Stimulated activated CD8-positive, alpha-beta memory T cell treated with anti-CD3 and anti-CD28 coated beads, Interleukin-4, amount 100 ng/mL, for 4 hours (primary cell): ENCODE measurements around the gene SLC35F3.
"Not testable (repeated sequence)": the region's sequence is repeated elsewhere in the genome, so short reads cannot be mapped to it uniquely, and the experiment has no call there.

Experiments used
- DNase-seq, 2 donors: peaks; one replicate each; pipeline ENCODE4 v3.0.0-alpha.2; 2020; ENCODE audit warnings: low read depth in 2 of 2, low spot score in 1 of 2

The SLC35F3 gene

DNA sequence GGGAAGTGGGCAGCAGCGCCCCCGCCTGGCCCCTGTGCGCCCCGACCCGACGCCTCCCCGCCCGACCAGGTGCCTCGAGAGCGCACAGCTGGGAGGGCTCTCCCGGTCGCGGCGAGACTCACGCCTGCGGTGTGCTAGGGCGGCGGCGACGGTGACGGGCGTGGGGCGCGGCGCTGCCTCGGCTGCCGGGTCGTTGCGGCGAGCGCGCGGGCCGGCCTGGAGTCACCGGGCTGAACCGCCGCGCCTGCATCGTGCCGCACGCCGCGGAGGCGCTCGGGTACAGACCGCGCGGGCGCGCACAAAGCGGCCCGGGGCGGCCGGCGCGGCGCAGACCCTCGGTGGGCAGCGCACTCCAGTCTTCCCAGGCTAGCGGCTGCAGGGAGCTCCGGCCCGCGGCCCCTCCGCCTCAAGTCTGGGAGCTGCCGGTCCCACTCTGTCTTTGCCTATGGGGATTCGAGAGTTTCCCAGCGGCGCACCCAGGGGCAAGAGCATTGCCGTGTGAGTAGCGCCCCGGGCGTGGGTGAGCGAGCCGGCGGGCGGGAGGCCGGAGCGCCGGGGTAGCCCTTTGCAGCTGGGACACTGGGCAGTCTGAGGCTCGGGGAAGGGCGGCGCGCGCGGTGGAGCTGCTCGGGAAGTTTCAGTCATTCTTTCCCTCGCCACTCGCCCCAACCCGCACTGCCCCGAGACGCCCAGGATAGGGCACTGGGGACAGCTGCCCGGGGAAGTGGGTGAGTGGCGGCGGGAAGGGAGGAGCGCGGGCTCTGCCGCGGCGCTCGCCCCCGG, at the start of gene SLC35F3:
TSS of gene SLC35F3 (plus strand) at position 44 of the 783 bp plus-strand sequence.
- no peak for DNase-seq

DNA sequence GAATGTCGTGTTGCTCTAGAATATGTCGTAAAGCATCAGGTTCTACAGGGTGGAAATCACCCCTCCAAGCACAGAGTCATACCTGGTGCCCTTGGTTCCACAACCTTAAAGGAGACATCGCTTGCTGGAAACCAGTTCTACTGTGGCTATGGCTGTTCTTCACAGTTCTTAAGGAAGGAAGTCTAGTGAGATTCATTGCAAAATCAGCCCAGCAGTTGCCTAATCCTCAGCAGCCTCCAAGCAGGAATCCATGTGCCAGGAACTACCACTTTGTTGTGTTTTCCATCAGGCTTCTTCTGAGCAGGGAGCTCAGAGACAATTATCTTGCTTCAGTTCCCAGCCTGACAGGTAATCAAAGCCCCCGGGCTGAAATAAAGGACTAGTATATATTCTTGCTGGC, 45.0 kb upstream of the SLC35F3 start:
- DNase-seq, result no peak

DNA sequence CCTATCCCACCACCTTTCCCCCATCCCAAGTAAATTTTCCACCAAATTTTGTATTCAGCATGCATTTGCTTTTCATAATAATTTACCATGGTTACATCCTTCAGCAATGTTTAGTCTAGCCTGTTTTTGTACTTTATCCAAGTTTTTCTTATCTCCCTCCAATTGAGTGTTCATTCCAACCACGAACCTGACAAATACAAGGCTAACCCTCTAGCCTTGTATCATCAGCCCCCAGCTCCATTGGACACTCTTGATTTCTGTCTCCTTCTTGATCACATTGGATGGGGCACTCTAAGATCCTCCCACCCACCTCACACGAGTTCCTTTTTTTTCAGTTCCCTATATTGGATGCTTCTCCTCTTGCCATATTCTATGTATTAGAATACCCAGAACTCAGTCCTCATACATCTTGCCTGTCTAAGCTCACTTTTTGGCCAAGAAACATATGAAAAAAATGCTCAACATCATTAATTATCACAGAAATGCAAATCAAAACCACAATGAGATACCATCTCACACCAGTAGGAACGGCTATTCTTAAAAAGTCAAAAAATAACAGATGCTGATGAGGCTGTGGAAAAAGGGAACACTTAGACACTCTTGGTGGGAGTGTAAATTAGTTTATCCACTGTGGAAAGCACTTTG, 40.5 kb upstream of the SLC35F3 start:
- no peak for DNase-seq

DNA sequence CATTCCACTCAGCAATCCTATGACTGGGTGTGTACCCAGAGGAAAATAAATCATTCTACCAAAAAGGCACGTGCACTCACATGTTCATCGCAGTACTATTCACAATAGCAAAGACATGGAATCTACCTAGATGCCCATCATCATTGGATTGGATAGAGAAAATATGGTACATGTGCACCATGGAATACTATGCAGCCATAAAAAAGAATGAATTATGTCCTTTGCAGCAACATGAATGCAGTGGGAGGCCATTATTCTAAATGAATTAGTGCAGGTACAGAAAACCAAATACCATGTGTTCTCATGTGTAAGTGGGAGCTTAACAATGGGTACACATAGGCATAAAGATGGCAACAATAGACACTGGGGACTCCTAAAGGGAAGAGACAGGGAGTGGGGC, 39.9 kb upstream of the SLC35F3 start:
- no peak for DNase-seq

DNA sequence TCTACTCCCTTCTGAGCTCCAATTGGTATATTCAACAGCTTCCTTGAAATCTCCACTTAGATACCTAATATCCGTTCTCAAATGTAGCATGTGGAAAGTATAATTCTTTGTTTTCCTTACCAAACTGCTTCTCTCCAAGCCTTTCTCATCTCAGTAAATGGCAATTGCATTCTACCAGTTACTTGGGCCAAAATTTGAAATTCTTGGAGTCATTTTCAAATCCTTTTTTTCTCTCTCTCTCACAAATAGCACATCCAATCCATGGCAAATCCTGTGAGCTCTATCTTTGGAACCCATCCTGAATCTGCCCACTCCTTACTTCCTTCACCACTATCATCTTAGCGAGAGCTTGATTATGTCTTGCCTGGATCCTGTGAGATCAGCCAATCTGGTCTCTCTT, 39.3 kb upstream of the SLC35F3 start:
- no peak for DNase-seq

DNA sequence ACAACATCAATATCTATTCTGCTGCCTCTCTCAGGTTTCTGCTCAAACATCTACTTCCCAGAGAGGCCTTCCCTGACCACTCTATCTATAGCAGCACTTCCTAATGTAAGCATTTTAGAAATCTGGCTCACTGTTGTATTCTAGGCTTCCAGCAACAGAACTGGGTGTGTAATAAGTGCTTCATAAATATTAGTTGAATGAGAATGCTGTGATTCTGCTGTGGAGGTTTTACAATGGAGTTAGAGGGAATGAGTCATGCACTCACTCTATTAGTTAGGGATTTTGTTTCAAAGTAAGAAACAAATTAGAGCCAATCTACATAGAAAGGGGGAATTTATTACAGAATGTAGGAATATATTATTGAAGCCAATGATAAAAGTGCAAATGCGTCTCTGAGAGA, 38.6 kb upstream of the SLC35F3 start:
- no peak for DNase-seq

DNA sequence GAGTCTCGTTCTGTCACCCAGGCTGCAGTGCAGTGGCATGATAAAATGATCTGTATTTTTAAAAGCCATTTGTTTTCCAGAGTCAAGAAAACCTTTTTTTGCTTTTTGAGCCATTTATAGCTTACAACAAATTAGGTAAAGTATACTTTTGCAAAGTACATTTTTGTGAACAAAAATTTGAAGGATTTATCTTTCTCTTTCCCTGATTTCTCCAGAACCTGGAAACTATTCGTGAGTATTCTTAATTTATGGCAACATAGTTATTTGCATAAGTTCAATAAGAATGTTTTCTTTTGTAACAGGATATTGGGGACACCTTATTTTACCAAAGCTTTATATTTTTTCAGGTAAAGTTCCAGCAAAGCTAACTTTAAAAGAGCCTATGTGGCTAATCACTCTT, 37.4 kb upstream of the SLC35F3 start:
- no peak for DNase-seq

DNA sequence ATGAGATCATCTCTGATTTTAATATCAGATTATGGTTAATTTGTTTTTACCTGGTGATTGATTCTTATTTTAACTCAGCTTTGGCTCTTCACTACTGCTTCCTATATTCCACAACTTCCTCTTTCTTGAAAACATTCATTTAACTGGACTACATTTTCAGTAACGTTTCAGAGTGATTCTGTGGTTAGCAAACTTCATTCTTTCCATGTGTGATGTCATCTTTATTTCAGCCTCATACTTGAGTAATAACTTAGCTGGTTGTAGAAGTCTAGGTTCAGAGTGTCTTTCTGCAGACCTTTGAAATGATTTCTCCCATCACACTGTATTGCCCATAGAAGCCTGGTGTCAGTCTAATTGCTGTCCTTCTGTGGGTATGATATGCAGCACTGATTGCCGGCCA, 36.0 kb upstream of the SLC35F3 start:
- DNase-seq, result no peak

DNA sequence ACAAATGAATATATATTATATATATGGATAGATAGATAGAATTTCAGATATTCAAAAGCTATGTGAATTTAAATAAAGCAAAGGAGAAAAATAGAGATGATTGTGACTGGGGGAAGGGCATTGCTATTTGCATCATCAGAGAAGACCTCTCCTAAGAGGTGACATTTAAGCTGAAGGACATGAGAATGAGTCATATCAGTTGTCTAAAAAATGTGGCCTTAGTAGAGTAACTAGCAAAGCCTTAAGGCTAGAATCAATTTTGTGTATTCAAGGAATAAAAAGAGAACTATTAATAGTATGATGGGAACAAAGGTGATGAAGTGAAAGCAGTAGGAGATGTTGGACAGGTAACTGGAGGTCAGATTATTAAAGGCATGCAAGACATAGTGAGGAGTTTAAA, 34.8 kb upstream of the SLC35F3 start:
- no peak for DNase-seq

DNA sequence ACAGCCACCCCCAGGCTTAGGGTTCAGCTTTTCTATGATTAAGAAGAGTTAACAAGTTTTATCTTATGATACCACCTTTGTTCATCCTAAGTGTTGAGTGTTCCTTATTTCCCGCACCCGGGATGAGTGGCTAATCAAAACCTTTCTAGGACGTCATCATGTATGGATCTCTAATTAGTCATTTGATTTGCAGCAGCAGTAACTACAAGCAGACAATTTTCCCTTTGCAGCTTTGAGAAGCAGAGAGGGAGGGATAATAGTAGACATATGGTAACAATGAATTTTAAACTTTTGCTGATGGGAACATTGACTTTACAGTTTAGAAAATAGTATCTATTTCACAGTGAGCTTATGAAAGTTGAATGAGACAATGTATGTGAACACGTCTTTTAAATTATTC, 30.8 kb upstream of the SLC35F3 start:
- DNase-seq, result no peak

DNA sequence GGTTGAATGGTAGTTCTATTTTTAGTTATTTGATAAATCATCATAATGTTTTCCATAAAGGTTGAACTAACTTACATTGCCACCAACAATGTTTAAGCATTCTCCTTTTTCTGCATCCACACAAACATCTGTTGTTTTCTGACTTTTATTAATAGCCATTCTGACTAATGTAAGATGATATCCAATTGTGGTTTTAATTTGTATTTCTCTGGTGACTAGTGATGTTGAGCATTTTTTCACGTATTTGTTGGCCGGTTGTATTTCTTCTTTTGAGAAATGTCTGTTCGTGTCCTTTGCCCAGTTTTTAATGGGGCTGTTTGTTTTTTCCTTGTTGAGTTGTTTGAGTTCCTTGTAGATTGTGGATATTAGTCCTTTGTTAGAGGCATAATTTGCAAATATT, 24.6 kb upstream of the SLC35F3 start:
- no peak for DNase-seq

DNA sequence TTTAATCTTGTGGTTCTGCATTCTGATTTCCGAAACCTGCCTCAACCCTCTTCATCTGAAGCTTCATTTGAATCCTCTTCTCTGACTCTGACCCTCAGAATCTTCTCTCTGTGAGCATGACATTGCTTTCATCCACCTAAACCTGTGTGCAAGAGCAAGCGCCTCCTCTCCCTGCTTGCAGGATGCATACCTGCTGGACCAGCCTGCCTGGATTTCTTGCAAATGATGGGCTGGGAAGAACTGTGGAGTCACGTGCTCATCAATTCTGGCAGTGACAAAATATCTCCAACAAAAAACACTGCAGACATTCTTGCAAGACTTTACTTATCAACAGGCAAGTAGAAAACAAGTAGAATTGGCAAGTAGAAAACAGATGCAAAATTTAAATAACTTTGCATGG, 20.8 kb upstream of the SLC35F3 start:
- no peak for DNase-seq

DNA sequence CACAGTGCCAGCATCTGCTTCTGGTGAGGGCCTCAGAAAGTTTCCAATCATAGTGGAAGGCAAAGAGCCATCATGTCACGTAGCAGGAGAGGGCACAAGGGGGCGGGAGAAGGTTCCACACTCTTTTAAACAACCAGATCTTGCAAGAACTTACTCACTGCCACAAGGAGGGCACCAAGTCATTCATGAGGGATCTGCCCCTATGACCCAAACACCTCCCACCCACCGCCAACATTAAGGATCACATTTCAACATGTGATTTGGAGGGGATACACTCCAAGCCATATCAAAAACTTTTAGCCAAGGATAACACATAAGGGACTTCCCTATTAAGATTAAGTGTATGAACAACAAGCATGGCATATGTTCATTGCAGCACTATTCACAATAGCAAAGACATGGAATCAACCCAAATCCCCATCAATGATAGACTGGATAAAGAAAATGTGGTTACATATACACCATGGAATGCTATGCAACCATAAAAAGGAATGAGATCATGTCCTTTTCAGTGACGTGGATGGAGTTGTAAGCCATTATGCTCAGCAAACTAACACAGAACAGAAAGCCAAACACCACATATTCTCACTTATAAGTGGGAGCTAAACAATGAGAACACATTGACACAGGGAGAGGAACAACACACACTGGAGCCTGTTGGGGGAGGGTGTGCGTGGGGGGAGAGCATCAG, 19.9 kb upstream of the SLC35F3 start:
- DNase-seq, result no peak

DNA sequence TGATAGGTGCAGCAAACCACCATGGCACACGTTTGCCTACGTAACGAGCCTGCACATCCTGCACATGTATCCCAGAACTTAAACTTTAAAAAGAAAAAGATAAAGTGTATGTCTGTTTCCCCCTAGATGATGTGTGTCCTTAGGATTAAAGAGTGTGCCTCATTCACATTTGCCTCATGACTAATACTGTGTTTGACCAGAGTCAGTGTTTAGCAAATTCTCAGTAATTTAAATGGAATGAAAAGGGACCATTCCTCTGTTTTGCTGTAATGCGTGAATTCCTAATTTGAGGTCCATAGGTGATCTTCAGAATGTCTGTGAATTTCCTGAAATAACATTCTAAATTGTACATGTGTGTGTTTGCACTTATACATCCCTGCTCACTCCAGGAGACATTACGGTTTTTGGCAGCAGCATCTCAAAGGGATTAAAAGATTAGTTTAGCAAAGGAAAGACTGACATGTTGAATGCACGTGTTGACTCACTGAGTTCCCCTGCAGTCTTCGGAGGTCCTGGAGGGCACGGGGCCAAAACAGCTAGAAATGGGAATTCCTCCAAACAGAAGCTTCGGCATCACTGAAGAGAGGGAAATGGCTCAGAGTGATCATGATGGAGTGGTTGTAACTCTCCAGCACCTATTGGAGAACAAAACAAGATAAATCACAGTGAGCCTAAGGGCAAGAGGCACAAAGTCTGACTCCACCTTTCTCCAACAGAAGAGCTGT, 19.1 kb upstream of the SLC35F3 start:
- DNase-seq, result no peak

DNA sequence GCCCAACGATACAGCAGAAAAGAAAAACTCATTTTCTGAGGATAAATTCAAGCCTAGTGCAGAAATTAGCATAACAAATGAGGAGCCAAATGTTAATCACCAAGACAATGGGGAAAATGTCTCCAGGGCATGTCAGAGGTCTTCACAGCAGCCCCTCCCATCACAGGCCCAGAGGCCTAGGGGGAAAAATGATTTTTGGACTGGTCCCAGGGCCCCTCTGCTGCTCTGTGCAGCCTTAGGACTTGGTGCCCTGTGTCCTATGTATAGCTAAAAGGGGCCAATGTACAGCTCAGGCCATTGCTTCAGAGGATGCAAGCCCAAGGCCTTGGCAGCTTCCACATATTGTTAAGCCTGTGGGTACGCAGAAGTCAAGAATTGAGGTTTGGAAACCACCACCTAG, 13.3 kb upstream of the SLC35F3 start:
- DNase-seq, result not testable (repeated sequence)

DNA sequence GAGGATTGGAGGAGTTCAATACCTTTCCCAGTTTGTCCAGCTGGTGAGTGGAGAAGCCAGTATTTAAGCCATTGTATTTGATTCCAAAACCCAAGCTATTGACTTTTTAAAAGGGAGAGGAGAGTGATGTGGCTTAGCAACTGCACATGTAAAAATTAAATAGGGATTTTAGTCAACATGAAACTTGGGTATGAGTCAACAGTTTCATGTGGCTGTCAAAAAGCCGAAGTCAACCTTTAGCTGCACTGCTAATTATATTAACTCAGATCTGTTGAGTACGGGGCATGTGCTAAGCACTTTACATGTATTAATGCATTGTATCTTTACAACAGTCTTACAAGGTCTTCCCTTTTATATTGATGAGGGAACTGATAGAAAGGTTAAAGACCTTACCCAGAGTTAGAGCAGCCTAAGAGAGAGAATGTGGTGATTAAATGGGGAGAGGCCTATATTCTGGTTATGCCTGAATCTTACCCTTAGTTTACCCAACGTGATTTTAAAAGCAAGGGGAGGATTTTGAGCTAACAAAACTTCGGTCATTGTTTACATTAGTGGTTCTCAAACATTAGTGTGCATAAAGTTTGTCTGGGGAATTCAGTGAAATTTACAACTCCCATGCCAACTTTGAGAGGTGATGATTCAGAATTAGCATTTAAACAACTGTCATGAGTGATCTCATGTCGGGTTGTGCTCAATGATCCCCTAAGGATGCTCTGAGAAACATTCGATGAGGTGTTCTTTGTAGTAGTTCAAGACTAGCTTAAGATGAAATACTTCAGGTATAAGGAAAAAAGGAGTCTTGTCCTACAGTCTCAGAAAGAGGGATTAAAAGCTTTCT, 6.9 kb upstream of the SLC35F3 start:
- DNase-seq, result no peak

DNA sequence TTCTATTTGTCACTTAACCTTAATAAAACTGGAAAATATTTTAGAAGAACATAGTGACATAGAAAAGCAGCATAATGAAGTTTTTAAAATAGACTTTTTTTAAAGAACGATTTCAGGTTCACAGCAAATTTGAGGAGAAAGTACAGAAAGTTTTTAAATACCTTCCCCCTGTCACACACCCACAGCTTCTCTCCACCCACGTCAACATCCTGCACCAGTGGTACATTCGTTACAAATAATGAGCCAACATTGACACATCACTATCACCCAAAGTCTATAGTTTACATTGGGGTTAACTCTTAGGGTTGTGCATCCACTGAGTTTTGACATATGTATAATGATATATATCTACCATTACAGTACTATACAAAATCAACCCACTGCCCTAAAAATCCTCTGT, 3.0 kb upstream of the SLC35F3 start:
- no peak for DNase-seq

DNA sequence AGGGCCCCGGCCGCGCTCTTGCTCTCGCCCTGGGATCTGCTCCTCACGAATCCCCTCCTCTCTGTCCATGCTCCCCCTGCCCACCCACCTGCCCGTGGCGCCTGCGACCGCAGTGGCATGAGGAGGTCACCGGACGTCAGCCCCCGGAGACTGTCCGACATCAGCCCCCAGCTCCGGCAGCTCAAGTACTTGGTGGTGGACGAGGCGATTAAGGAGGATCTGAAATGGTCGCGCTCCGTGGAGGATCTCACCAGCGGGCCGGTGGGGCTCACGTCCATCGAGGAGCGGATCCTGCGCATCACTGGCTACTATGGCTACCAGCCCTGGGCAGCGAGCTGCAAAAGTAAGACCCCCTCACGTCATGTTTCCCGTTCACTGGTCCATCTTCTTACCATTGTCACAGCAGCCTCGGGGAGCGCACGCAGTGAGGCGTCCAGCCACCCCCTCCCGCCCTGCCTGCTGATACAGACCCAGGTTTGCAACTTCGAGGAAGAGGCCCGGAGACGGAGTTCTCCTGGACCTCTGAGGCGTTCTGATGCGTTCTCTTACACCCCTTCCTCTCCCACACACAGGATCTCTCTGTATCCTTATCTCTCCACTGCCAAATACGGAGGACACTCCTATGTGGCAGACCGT, 1.1 kb downstream of the SLC35F3 start:
- no peak for DNase-seq

DNA sequence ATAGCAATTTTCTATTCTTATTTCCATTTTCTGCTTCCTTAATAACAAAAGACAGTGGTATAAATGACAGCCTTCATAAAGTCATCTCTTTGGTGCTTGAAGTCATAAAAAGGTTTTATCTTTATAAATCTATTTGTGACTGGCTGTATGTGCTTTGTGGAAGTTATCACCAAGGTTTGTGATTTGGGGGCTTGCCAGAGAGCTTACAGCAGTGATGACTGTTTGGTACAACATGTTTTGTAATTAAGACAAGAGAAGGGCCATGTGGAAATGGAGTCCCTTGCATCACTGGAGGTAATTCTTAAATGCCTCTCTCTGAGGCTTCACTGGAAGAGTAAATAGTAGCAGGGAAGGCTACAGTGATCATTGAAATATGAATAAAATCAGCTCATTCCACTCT, 2.7 kb downstream of the SLC35F3 start:
- no peak for DNase-seq

DNA sequence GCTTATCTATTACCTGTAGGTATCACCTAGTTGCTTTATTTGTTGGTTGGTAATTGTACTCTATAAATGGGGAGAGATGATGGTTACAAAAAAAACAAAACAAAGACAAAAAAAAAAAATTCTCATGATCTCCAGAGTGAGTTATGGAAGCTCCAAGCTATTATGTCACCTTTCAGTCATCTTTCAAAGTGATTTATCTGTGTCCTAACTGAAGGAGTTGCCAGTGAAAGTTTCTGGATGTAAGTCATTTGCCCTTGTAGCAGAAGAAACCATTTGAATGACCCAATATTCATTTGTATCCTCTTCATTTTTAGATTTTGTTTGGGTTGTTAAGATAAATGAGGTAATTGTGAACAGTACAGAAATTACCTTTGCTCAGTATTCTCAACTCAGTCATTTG, 3.6 kb downstream of the SLC35F3 start:
- no peak for DNase-seq
